Fibroblast of pulmonary artery (primary cell): Measurements from ENCODE around the gene ZFPM1.

Experiments
- DNase-seq: peaks from one replicate; pipeline ENCODE4 v3.0.0-alpha.2; 2010; ENCODE audit warnings: low read depth
- H3K4me3 ChIP-seq: replicated peaks from 2 replicates; pipeline ENCODE4 v1.5.1; 2011; ENCODE audit warnings: low read depth, mild to moderate bottlenecking, control low read depth, low read length, moderate library complexity
- CTCF ChIP-seq: IDR thresholded peaks from 2 replicates; pipeline ENCODE4 v1.5.1; 2011; ENCODE audit warnings: mild to moderate bottlenecking, control low read depth, low read length, inconsistent platforms; ENCODE audit errors: missing control alignments

Gene ZFPM1

GRCh38 chr16:88487920-88488851 lies 35.1 kb downstream of the ZFPM1 start:
- no peak overlapping the region for H3K4me3 ChIP-seq
- DNase-seq: no peak
- TF ChIP-seq CTCF: no peak

GRCh38 chr16:88489163-88489741 lies 36.2 kb downstream of the ZFPM1 start:
- H3K4me3 ChIP-seq: no peak overlapping the region
- TF ChIP-seq CTCF: no peak
- no peak for DNase-seq

GRCh38 chr16:88491001-88491559 lies 38.0 kb downstream of the ZFPM1 start:
- H3K4me3 ChIP-seq: no peak overlapping the region
- no peak for DNase-seq
- no peak for TF ChIP-seq CTCF

GRCh38 chr16:88491560-88492310 lies 38.7 kb downstream of the ZFPM1 start:
- DNase-seq: no peak
- no peak for TF ChIP-seq CTCF
- H3K4me3 ChIP-seq: no peak overlapping the region

GRCh38 chr16:88493879-88494278 lies 40.8 kb downstream of the ZFPM1 start:
- no peak overlapping the region for H3K4me3 ChIP-seq
- no peak for DNase-seq
- no peak for TF ChIP-seq CTCF

GRCh38 chr16:88494335-88495154 lies 41.5 kb downstream of the ZFPM1 start:
- H3K4me3 ChIP-seq: no peak overlapping the region
- TF ChIP-seq CTCF: no peak
- no peak for DNase-seq
